ENCODE measurements around the gene ABCB8.

Gene ABCB8

DNA sequence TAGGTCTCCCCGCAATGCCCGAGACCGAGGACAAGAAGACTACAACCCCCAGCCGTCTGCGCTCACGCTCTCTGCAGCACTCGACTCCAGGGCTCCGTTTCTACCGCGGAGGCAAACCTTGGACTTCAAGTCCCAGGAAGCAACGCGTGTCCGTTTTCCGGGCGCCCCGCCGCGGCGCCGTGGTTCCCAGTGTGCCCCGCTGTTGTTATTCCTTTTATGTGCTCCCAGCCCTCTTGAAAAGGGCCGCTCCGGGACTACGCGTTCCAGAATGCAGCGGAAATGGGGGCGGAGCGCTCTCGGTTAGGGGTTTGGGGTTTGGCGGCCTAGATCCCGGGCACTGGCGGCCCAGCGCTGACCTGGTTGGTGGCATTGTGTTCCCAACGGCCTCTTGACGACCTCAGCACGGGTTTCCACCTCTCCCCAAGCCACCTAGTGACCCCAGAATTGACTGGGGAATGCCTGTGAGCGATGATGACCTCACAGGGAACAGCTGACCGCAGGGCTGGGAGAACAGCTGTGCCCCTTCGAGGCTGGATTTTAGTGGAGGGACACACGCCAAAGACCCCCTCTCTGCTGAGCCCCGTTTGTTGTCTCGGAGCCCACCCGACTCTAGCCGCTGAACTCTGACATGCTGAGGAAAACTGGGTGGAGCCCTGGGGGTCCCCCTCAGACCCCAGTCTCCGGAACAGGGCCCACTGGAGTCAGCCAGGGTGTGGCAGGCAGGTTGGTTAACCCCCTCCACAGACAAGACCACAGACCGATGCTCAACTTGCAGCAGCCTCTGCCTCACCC lies 29.9 kb downstream of the ABCB8 start (continued):
- TF ChIP-seq ZNF768 (tag by site-specific recombination; IDR thresholded peaks at IDR 0.05) (no peak), ZNF18 (tag by site-specific recombination; IDR thresholded peaks at IDR 0.05) (no peak), ZNF391 (tag by site-specific recombination; IDR thresholded peaks at IDR 0.05; ENCODE audit: borderline replicate concordance, low read depth) (peak; percentile 80; the same call in 1 of the 2 replicates), TRIM28 (IDR thresholded peaks at IDR 0.05; ENCODE audit: borderline replicate concordance, low read length) (0 out of 2 replicates have a peak, but pooled peaks have one; percentile 26), ZNF155 (tag by site-specific recombination; IDR thresholded peaks at IDR 0.05) (no peak), PRDM1 (tag by site-specific recombination; IDR thresholded peaks at IDR 0.05) (no peak), ZBTB7A (tag by site-specific recombination; IDR thresholded peaks at IDR 0.05; ENCODE audit: low read depth) (peak; percentile 63; the same call in 1 of the 2 replicates), ZBTB44 (tag by site-specific recombination; IDR thresholded peaks at IDR 0.05) (no peak), OSR2 (tag by site-specific recombination; IDR thresholded peaks at IDR 0.05) (no peak), ZBTB8A (tag by site-specific recombination; IDR thresholded peaks at IDR 0.05) (peak; percentile 73), HOXD13 (CRISPR knock-in tag; IDR thresholded peaks at IDR 0.05; ENCODE audit: borderline replicate concordance) (no peak), ZNF677 (tag by site-specific recombination; IDR thresholded peaks at IDR 0.05) (no peak), ZNF2 (tag by site-specific recombination; IDR thresholded peaks at IDR 0.05) (peak; percentile 65; the same call in 1 of the 2 replicates), ZNF548 (tag by site-specific recombination; IDR thresholded peaks at IDR 0.05) (no peak), ZSCAN18 (tag by site-specific recombination; IDR thresholded peaks at IDR 0.05) (no peak), ZNF433 (tag by site-specific recombination; IDR thresholded peaks at IDR 0.05; ENCODE audit: low read depth) (no peak), ZEB2 (tag by site-specific recombination; IDR thresholded peaks at IDR 0.05) (peak; percentile 97), REST (tag by site-specific recombination; IDR thresholded peaks at IDR 0.05) (no peak), SETDB1 (IDR thresholded peaks at IDR 0.05; ENCODE audit: insufficient read length, low read length) (no peak), ZNF214 (tag by site-specific recombination; IDR thresholded peaks at IDR 0.05; ENCODE audit: borderline replicate concordance) (no peak)
- TF ChIP-seq, protein P1, sequence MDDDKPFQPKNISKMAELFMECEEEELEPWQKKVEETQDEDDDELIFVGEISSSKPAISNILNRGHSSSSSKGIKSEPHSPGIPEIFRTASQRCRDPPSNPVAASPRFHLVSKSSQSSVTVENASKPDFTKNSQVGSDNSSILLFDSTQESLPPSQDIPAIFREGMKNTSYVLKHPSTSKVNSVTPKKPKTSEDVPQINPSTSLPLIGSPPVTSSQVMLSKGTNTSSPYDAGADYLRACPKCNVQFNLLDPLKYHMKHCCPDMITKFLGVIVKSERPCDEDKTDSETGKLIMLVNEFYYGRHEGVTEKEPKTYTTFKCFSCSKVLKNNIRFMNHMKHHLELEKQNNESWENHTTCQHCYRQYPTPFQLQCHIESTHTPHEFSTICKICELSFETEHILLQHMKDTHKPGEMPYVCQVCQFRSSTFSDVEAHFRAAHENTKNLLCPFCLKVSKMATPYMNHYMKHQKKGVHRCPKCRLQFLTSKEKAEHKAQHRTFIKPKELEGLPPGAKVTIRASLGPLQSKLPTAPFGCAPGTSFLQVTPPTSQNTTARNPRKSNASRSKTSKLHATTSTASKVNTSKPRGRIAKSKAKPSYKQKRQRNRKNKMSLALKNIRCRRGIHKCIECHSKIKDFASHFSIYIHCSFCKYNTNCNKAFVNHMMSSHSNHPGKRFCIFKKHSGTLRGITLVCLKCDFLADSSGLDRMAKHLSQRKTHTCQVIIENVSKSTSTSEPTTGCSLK (tag by site-specific recombination; IDR thresholded peaks at IDR 0.05), result no peak
- TF ChIP-seq, protein P2, sequence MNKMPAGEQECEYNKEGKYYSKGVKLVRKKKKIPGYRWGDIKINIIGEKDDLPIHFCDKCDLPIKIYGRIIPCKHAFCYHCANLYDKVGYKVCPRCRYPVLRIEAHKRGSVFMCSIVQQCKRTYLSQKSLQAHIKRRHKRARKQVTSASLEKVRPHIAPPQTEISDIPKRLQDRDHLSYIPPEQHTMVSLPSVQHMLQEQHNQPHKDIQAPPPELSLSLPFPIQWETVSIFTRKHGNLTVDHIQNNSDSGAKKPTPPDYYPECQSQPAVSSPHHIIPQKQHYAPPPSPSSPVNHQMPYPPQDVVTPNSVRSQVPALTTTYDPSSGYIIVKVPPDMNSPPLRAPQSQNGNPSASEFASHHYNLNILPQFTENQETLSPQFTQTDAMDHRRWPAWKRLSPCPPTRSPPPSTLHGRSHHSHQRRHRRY (tag by site-specific recombination; IDR thresholded peaks at IDR 0.05), result no peak
- TF ChIP-seq, protein P3, sequence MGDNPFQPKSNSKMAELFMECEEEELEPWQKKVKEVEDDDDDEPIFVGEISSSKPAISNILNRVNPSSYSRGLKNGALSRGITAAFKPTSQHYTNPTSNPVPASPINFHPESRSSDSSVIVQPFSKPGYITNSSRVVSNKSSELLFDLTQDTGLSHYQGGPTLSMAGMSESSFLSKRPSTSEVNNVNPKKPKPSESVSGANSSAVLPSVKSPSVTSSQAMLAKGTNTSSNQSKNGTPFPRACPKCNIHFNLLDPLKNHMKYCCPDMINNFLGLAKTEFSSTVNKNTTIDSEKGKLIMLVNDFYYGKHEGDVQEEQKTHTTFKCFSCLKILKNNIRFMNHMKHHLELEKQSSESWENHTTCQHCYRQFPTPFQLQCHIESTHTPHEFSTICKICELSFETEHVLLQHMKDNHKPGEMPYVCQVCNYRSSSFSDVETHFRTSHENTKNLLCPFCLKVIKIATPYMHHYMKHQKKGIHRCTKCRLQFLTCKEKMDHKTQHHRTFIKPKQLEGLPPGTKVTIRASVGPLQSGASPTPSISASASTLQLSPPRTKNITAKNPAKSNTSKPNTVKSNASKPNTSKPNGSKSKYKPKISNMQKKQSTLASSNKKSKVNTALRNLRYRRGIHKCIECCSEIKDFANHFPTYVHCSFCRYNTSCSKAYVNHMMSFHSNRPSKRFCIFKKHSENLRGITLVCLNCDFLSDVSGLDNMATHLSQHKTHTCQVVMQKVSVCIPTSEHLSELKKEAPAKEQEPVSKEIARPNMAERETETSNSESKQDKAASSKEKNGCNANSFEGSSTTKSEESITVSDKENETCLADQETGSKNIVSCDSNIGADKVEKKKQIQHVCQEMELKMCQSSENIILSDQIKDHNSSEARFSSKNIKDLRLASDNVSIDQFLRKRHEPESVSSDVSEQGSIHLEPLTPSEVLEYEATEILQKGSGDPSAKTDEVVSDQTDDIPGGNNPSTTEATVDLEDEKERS (tag by site-specific recombination; IDR thresholded peaks at IDR 0.05), result no peak

All from HEK293 (cell line).